HG03095 (cell line): Measurements from ENCODE around the gene CA10.

Experiments
- ATAC-seq: cut with Tn5 transposase; IDR thresholded peaks from one replicate; pipeline ENCODE4 v1.9.1; 2021; ENCODE audit warnings: moderate library complexity; ENCODE audit not compliant: unreplicated experiment

Gene CA10

GRCh38 chr17:51736356-51736755 is 422.2 kb downstream of the CA10 start:
- no peak for ATAC-seq

DNA sequence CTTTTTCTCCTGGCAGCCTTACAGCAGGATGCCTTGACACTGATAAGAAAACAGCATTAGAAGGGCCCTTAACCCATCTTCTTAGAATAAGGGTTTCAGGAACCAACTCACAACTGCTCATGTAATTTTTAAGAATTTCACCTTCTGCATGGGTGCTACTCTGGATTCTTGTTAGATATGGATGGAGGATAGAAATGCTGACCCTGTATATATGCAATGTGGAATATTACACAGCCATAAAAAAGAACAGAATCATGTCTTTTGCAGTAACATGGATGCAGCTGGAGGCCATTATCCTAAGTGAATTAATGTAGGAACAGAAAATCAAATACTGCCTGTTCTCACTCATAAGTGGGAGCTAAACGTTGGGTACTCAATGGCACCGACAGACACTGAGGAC is 423.5 kb downstream of the CA10 start:
- no peak for ATAC-seq

GRCh38 chr17:51734462-51734861 is 424.1 kb downstream of the CA10 start:
- ATAC-seq, result no peak

- no peak for ATAC-seq
Observed at GRCh38 chr17:51733166-51733565, 425.3 kb downstream of the CA10 start.

- no peak for ATAC-seq
Observed at GRCh38 chr17:51731941-51732722, 426.4 kb downstream of the CA10 start.

- ATAC-seq, result no peak
Observed at GRCh38 chr17:51730303-51731050, 428.0 kb downstream of the CA10 start.

DNA sequence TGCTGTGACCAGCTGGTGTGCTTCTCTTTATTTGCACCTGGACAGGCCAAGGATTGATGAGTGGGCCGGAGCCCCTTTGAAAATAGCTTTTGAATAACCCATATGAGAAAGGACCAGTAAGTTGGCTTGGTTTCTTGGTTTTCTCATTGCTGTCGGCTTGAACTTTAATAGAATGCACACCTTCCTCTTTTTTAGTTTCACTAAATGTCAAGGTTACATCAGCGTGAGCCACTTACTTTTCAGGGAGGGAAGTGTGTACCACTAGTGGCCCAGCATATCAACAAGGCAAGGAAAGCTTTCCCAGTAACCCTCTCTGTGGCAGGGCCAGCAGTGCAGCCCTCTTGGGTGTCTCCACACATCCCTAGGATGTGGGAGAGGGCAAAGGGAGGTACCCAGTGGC is 433.3 kb downstream of the CA10 start:
- ATAC-seq, result peak; percentile 55

GRCh38 chr17:51724043-51724580 is 434.4 kb downstream of the CA10 start:
- no peak for ATAC-seq

DNA sequence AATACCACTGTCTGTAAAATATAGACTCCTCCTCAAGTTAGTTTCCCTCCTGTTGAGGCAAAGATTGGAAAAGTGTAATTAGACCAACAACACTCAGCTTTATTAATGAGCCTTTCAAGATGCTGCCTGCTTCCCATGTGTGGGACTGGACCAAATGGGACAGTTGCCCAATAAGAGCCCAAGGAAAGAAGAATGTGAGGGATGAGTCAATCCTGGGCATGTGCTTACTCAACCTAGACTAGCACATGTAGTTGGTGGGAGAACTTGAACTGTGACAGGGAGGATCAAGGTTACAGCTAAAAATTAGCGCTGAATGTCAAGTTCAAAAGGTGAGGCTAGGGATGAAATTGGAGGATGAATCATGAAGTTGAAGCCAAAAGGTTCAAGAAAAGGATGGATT is 435.5 kb downstream of the CA10 start:
- ATAC-seq, result no peak

GRCh38 chr17:51721730-51722129 is 436.8 kb downstream of the CA10 start:
- ATAC-seq, result no peak

DNA sequence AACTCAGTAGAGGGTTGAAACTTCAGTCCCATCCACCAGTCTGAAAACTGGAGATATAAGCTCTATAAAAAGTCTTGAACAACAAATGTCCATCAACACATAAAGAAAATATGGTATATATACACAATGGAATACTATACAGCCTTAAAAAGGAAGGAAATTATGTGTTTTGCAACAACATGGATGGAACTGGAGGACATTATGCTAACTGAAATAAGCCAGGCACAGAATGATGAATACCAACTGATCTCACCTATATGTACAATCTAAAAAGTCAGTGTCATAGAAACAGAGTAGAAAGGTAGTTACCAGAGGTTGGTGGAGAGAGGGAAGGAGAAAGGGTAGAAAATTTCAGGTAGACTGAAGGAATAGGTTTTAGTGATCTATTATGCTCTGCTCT is 438.1 kb downstream of the CA10 start:
- no peak for ATAC-seq

GRCh38 chr17:51718983-51719382 is 439.5 kb downstream of the CA10 start:
- ATAC-seq, result no peak

- ATAC-seq, result no peak
Observed at GRCh38 chr17:51711581-51711980, 446.9 kb downstream of the CA10 start.

DNA sequence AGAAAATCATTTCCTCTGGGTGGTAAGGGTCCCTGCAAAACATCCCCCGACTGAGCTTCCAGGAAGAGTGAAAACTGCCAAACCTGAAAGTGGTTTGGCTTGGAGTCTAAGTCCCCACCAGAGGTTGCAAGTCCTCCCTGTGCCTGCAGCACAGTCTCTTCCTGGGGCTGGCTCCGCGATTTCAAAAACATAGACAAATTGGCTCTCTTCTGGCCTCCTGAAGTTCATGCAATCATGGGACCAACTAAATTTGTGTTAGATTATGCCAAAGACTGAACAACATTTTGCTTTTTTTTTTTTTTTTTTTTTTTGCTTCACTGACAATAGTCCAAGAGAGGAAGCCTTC is 447.9 kb downstream of the CA10 start:
- ATAC-seq, result no peak

- ATAC-seq, result no peak
Observed at GRCh38 chr17:51709694-51710633, 448.6 kb downstream of the CA10 start.

DNA sequence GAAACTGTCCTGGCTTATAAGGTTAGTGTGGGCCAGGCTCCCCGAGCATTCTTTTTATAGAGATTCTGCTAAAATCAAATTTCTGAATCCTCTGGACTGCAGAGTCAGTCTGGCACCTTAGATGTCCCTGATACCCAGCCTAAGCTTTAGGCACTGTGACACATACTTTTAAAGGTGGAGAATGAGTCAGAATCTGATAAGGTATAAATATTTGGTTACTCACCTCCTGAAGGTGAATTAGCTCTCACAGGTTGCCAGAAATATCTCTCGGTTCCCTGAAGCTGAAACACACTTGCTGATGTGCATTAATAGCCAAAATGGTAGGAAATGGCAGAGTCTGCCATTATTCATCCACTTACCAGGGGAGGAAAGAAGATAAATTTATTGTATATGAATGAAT is 451.3 kb downstream of the CA10 start:
- ATAC-seq, result no peak

- ATAC-seq, result no peak
Observed at GRCh38 chr17:51706093-51706492, 452.4 kb downstream of the CA10 start.

- no peak for ATAC-seq
Observed at GRCh38 chr17:51703361-51704341, 454.9 kb downstream of the CA10 start.

DNA sequence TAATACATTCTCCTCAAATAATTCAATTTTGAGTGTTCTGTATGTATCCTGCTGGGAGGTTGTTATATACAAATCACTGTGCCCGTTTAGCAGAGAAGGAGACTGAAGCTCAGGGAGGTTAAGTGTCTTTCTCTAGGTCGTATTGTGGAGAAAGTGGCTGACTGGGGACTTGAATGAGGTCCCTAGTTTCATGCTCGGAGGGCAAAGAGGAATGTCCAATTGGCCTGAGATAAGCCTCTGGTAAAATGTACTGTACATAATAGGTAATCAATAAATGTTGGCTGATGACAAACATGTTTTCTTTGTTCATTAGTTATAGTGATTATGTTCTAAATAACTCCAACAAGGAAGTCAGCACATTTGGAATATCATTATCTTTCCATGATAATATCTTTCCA is 455.6 kb downstream of the CA10 start:
- no peak for ATAC-seq

DNA sequence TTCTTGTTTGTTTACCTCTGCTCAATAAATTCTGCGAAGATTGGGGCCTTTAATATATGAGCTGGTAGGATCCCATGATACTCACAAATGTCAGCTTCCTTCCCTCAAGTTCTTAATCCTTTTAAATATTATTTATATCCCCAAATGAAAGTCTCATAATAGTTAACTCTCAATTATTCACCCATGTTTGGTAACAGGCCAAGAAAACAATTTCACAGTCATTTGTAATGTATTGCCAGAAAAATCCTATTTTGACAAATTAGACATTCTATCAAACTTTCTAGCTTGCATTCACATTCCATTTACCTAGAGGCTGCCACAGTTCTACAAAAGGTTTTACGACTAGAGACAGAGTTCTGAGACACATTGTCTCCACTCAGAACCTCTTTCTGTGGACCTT is 457.0 kb downstream of the CA10 start:
- ATAC-seq, result no peak
